GM12873 (cell line): ENCODE results near the gene ADAMTS1.

Source experiments
- TF ChIP-seq, protein P1 (sequence below): IDR thresholded peaks from 2 replicates; pipeline ENCODE4 v1.5.1; 2012; ENCODE audit warnings: low read depth, mild to moderate bottlenecking, moderate library complexity, low read length, control low read depth; ENCODE audit not compliant: insufficient read depth; ENCODE audit errors: missing control alignments

The ADAMTS1 gene

DNA sequence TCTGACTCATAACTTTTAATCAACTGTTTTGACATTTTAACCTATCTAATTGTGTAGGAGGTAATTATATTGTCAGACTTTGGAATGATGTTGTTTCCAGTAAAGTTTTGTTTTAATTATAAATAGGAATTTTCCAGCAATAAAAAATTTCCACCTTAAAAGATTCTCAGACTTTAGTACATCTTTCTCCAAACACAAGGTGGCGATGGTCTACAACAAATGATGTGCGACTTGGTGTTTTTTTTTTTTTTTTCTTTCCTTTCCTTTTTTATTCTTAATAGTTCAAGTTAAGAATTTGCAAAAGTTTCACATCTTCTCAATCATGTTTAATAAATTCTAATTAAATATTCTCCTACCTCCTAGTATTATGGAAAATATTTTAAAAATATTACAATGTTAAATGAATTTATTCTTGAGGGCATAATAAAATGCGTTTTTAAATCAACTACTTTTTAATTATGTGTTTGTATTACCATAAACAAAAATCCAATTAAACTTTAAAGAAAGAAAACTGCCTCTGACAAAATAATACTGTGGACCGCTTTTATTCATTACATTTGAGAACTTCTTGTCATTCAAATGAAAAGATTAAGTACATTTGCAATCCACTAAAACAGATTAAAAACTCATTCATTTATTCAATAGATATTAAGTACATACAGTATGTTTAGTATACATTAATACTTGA is 4.4 kb upstream of the ADAMTS1 start:
- TF ChIP-seq, protein P1, sequence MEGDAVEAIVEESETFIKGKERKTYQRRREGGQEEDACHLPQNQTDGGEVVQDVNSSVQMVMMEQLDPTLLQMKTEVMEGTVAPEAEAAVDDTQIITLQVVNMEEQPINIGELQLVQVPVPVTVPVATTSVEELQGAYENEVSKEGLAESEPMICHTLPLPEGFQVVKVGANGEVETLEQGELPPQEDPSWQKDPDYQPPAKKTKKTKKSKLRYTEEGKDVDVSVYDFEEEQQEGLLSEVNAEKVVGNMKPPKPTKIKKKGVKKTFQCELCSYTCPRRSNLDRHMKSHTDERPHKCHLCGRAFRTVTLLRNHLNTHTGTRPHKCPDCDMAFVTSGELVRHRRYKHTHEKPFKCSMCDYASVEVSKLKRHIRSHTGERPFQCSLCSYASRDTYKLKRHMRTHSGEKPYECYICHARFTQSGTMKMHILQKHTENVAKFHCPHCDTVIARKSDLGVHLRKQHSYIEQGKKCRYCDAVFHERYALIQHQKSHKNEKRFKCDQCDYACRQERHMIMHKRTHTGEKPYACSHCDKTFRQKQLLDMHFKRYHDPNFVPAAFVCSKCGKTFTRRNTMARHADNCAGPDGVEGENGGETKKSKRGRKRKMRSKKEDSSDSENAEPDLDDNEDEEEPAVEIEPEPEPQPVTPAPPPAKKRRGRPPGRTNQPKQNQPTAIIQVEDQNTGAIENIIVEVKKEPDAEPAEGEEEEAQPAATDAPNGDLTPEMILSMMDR, result peak; percentile 30

DNA sequence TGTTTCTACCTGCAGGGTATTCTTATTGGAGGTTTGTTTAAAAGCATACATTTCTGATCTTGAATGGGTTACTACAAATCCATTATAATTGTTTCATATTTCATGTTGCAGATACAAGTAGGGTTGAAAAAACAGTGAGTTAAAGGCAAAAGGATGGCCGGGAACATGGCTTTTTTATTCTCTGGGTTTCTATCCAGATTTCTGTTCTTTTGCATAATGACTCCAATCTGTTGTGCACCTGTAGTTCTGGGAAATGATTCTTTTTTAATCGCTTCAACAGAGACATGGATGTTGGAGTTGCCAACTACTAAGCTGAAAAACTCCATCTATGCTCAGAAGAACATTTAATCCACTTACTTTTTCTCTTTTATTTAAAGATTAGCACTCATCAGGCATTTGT is 2.7 kb upstream of the ADAMTS1 start:
- TF ChIP-seq, protein P1, result no peak

DNA sequence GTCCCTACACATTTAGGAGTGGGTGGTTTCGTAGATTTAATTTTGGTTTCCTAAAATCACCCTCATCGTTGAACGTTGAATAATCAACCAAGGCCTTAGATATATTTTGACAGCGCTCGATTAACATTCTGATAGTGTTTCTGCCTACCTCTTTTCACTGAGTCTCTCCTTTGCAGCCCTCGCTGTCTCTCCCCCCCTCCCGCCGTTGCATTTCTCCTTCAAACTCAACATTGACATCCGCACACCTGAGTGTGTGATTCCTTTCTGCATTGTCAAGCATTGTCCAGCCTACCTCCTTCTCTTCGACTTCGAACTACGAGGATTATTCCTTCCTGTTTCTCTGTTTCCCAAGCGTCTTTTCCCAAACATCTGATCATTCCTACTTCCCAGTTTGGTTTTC is 1.8 kb upstream of the ADAMTS1 start:
- TF ChIP-seq, protein P1, result no peak

DNA sequence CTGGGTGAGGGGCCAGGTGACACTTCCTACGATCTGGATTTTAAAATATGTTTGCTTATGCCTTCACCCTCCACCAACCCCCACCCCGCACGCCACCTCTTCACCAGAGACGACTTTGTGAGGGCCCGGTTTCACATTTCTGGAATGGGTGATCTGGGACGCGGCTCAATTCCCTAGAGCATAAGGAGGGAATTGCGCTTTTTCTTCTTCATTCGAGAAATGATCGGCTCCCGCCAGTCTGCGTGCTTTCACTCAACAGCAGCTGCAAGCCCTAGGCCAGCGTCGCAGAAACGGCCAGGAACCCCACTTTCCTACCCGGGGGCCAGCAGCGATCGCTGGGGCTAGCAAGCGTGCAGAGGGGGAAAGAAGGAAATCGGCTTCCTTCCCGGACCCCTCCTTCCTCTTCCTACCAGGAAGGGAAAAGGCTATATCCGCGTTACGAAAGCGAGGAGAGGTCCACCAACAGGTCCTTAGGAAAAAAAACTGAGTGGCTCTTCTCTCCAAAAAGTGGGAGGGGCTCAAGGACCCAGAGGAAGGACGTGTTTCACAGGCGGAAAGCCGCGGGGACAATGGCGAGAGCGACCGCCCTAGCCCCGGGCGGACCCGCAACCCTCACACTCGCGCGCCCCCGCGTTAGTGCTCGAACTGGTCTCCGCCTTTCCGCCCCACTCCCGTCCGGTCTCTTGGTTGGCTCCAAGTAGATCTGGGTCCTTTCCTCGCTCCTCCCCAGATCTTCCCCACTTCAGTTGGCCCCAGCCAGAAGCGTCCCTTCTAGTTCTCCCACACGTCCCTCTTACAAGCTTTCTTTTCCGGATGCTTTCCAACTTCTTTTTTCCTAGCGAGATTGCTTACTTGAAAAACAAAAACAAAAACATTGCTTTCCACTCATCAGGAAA is 1.1 kb upstream of the ADAMTS1 start:
- TF ChIP-seq, protein P1, result no peak

DNA sequence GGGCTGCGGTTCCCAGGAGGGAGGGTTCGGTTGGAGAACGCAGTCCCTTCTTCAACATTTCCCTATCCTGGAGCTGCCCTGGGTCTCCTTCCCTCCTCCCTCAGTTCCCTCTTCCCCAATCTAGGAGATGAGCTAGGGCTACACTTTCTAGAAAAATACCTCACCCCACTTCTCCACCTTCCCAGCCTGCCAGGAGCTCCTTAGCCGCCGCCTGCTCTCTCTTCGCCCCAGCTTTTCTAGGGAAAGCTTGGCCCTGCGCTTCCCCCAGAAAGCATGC is 488 bp upstream of the ADAMTS1 start:
- TF ChIP-seq, protein P1, result no peak

DNA sequence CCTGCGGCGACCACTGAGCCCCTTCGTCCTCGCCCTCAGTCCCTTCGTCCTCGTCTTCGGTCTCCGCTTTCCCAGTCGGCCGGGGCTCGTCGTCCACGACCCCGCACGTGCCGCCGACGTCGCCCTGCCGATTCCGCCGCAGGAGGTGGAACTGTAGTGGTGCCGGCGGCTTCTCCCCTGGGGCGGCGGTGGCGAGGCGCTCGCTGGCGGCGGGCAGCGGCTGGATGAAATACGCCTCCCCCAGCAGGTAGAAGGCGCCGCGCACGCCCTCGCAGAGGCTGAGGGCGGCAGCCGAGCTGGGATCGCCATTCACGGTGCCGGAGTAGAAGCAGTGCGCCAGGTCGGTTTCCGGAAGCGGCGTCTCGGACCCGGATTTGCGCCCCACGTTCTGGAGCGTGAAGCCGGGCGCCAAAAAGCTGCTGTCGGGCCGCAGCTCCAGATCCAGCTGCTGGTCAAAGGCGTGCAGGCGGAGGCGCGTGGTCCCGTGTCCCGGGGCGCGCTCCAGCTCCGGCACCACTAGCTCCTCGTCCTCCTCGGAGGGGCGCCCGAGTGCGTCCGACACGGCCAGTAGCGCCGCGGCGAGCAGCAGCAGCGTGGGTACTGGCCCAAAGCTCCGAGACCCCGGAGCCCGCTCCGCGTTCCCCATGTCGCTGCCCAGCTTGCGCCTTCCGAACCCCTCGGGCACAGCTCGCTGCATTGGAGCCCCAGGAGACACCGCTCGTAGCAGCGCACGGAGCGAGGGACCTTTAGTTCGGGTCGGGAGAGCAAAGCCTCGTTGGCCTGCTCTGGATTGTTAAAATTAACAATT is 747 bp downstream of the ADAMTS1 start:
- TF ChIP-seq, protein P1, result no peak

DNA sequence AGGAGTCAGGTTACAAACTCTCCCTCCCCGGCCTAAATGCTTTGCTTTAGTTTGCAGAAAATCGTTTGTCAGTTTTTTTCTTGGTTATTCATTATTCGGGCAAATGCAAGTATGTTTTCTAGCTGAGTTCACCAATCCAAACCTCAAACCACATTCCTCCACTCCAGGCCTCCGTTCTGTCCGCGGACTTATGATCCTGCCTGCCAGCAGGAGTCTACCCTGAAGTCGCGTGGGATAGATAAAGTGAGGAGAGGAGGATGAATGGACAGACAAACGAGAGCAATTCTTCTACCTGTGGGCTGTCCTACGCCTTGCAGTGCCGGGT is 1.3 kb downstream of the ADAMTS1 start:
- TF ChIP-seq, protein P1, result no peak
